Skeletal muscle tissue (tissue), 4 donors: ENCODE results near the gene VIM. TPM values are rescaled to one million over a fixed set of nuclear protein-coding genes. Genes with fewer than 3 reads are reported as not detected.

Experiments
- H3K27ac ChIP-seq: one replicate; pipeline ENCODE4 v1.7.0; 2013; ENCODE audit warnings: mild to moderate bottlenecking, low read depth, low read length, inconsistent platforms
- H3K27me3 ChIP-seq, 3 donors: one replicate each; pipeline ENCODE4 v1.7.0; 2013; ENCODE audit warnings: low read length in 3 of 3; ENCODE audit not compliant: control insufficient read depth in 3 of 3, insufficient read depth in 3 of 3
- H3K36me3 ChIP-seq, 3 donors: one replicate each; pipeline ENCODE4 v1.7.0; 2013; ENCODE audit warnings: low read length in 3 of 3; ENCODE audit not compliant: control insufficient read depth in 3 of 3, insufficient read depth in 3 of 3
- H3K4me1 ChIP-seq, 3 donors: one replicate each; pipeline ENCODE4 v1.7.0; 2013; ENCODE audit warnings: low read length in 3 of 3, mild to moderate bottlenecking in 3 of 3; ENCODE audit not compliant: control insufficient read depth in 3 of 3, insufficient read depth in 3 of 3
- H3K4me3 ChIP-seq, 3 donors: one replicate each; pipeline ENCODE4 v1.7.0; 2013; ENCODE audit warnings: low read length in 3 of 3
- H3K9ac ChIP-seq, 3 donors: one replicate each; pipeline ENCODE4 v1.7.0; 2013; ENCODE audit warnings: low read length in 3 of 3, mild to moderate bottlenecking in 3 of 3, moderate library complexity in 2 of 3, low read depth in 1 of 3
- H3K9me3 ChIP-seq, 3 donors: one replicate each; pipeline ENCODE4 v1.7.0; 2013; ENCODE audit warnings: low read length in 3 of 3; ENCODE audit not compliant: control insufficient read depth in 3 of 3
- total RNA-seq: library from RNA; depleted of rRNA; stranded (reverse); fragments of >200 nt; gene quantifications from one replicate; pipeline ENCODE4 v1.2.3, GENCODE V29; 2014
- donor health status: Osteomylitis.

The VIM gene
- total RNA-seq, 1 donor from 2014 or later = 1,688 TPM

DNA sequence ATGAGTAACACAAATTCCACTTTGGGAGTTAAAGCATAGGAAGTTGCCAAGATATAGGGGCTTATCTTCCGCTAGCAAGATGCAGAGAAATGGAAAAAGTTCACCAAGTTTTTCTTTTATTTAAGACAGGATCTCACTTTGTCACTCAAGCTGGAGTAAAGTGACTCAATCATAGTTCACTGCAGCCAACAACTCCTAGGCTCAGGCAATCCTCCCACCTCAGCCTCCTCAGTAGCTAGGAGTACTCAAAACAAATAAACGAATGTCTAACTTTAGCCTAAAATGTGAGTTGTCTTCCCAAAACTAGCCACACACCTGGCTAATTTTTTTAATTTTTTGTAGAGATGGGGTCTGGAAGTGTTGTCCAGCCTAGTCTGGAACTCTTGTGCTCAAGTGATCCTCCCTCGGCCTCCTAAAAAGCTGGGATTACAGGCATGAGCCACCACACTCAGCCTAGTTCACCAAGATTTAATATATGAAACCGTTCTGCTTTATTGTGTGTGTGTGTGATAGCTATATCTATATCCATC lies 9.9 kb downstream of the VIM start:
- Histone ChIP-seq H3K9ac (no peak overlapping the region), H3K9me3 (no peaks in the 10 kb centered on the region), H3K27ac (no peak overlapping the region), H3K4me3 (no peak overlapping the region), H3K27me3 (peaks cover 0 to 20% (median 13%) of the 10 kb centered on the region in 3 donors), H3K4me1 (peaks cover 17 to 40% (median 24%) of the 10 kb centered on the region in 3 donors), H3K36me3 (peaks cover 8 to 32% (median 14%) of the 10 kb centered on the region in 3 donors)

GRCh38 chr10:17238445-17239291 lies 10.6 kb downstream of the VIM start:
- H3K4me3 ChIP-seq = no peak overlapping the region
- H3K4me1 ChIP-seq = peaks cover 12 to 33% (median 22%) of the 10 kb centered on the region in 3 donors
- H3K9me3 ChIP-seq = no peaks in the 10 kb centered on the region
- H3K27ac ChIP-seq = no peak overlapping the region
- H3K27me3 ChIP-seq = peaks cover 0 to 14% (median 6%) of the 10 kb centered on the region in 3 donors
- H3K36me3 ChIP-seq = peaks cover 6 to 28% (median 11%) of the 10 kb centered on the region in 3 donors
- no peak overlapping the region for H3K9ac ChIP-seq

DNA sequence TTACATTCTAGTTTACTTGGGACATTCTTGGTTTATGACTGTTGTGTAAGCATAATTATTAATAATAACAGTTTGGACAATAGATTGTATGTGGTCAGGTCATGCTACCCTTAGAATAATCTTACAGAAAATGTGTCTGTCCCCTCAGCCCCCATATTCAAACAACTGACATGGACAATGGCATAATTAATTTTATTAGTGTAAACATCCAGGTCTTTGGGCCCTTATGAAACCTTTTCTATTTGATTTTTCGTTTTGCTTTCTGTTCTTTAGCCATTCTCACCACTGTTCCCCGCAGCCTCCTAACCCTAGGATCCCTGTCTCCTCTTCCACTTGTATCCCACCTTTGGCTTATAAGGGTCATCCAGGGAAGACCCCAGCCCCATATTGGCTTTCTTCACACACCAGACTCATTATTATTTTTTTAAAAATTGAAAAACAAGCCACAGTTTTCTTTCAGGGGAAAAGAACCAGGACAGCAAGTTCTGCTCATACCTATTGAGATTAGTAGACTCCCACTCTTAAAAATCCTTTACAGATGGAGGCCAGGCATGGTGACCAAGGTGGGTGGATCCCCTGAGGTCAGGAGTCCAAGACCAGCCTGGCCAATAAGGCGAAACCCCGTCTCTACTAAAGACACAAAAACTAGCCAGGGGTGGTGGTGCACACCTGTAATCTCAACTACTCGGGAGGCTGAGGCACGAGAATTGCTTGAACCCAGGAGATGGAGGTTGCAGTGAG lies 11.5 kb downstream of the VIM start:
- Histone ChIP-seq H3K4me3 (no peak overlapping the region), H3K9me3 (no peaks in the 10 kb centered on the region), H3K36me3 (peaks cover 4 to 22% (median 5%) of the 10 kb centered on the region in 3 donors), H3K27ac (no peak overlapping the region), H3K4me1 (peaks cover 6 to 25% (median 15%) of the 10 kb centered on the region in 3 donors), H3K9ac (no peak overlapping the region), H3K27me3 (peaks cover 0 to 8% (median 4%) of the 10 kb centered on the region in 3 donors)

- no peaks in the 10 kb centered on the region for H3K9me3 ChIP-seq
- H3K27me3 ChIP-seq = peaks cover 0 to 4% (median 0%) of the 10 kb centered on the region in 3 donors
- H3K9ac ChIP-seq = no peak overlapping the region
- peaks cover 0 to 16% (median 2%) of the 10 kb centered on the region in 3 donors for H3K36me3 ChIP-seq
- peaks cover 5 to 19% (median 13%) of the 10 kb centered on the region in 3 donors for H3K4me1 ChIP-seq
- H3K27ac ChIP-seq = no peak overlapping the region
- H3K4me3 ChIP-seq = no peak overlapping the region
Observed at GRCh38 chr10:17240096-17240495, 12.1 kb downstream of the VIM start.

- H3K4me3 ChIP-seq = no peak overlapping the region
- H3K9ac ChIP-seq = no peak overlapping the region
- no peaks in the 10 kb centered on the region for H3K9me3 ChIP-seq
- H3K4me1 ChIP-seq = peaks cover 5 to 17% (median 10%) of the 10 kb centered on the region in 3 donors
- no peaks in the 10 kb centered on the region for H3K27me3 ChIP-seq
- no peak overlapping the region for H3K27ac ChIP-seq
- peaks cover 0 to 12% (median 0%) of the 10 kb centered on the region in 3 donors for H3K36me3 ChIP-seq
Observed at GRCh38 chr10:17240616-17241015, 12.6 kb downstream of the VIM start.

- Histone ChIP-seq H3K9me3 (no peaks in the 10 kb centered on the region), H3K9ac (no peak overlapping the region), H3K4me3 (no peak overlapping the region), H3K4me1 (peaks cover 0 to 6% (median 0%) of the 10 kb centered on the region in 3 donors), H3K27me3 (no peaks in the 10 kb centered on the region), H3K27ac (no peak overlapping the region), H3K36me3 (peaks cover 0 to under 1% (median 0%) of the 10 kb centered on the region in 3 donors)
Observed at GRCh38 chr10:17241611-17242333, 13.7 kb downstream of the VIM start.

DNA sequence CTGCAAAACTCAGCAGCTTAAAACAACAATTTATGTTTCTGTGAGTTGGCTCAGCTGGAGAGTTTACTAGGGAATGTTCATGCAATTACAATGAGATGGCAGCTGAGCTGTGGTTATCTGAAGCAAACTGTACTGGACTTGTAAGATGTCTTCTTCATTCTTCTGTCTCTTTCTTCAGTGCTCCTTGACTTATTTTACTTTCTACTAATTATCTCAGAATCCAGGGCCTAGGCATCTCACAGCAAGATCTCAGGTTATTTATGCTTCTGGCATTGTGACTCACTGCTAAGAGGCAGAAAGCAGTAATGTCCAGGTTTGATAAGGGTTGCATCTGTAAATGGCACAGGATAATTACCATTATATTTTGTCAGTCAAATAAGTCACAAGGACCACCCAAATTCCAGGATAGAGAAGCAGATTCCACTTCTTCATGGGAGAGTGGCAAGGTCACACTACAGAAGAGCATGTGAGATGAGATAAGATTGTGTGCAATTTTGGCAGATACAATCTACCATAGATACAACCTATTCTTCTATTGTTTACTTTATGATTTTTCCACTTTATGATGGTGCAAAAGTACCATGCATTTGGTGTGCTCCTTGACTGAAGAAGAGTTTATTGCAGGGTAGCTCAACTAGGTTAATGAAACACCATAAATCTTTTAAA lies 16.8 kb downstream of the VIM start:
- Histone ChIP-seq H3K9ac (no peak overlapping the region), H3K36me3 (no peaks in the 10 kb centered on the region), H3K27ac (no peak overlapping the region), H3K27me3 (no peaks in the 10 kb centered on the region), H3K9me3 (no peaks in the 10 kb centered on the region), H3K4me3 (no peak overlapping the region), H3K4me1 (no peaks in the 10 kb centered on the region)

GRCh38 chr10:17247210-17247609 lies 19.2 kb downstream of the VIM start:
- Histone ChIP-seq H3K9ac (no peak overlapping the region), H3K4me3 (no peak overlapping the region), H3K36me3 (no peaks in the 10 kb centered on the region)

GRCh38 chr10:17248964-17249363 lies 20.9 kb downstream of the VIM start:
- no peaks in the 10 kb centered on the region for H3K36me3 ChIP-seq
- no peak overlapping the region for H3K4me3 ChIP-seq
- H3K4me1 ChIP-seq = no peaks in the 10 kb centered on the region
- no peaks in the 10 kb centered on the region for H3K27me3 ChIP-seq
- H3K9me3 ChIP-seq = no peaks in the 10 kb centered on the region
- H3K9ac ChIP-seq = no peak overlapping the region
- no peak overlapping the region for H3K27ac ChIP-seq

More at GRCh38 chr10:17247210-17247609, 19.2 kb downstream of the VIM start:
- Histone ChIP-seq H3K27ac (no peak overlapping the region), H3K9me3 (no peaks in the 10 kb centered on the region), H3K27me3 (no peaks in the 10 kb centered on the region), H3K4me1 (no peaks in the 10 kb centered on the region)
